ENCODE measurements around the gene RFK. TPM values are rescaled to one million over a fixed set of nuclear protein-coding genes. Genes with fewer than 3 reads are reported as not detected.
"Not testable (repeated sequence)": the region's sequence is repeated elsewhere in the genome, so short reads cannot be mapped to it uniquely, and the experiment has no call there.

RFK gene
- total RNA-seq, 1 experiment from 2014 or later, result 35.0 TPM

GRCh38 chr9:76438841-76439588 lies 44.8 kb upstream of the RFK start:
- H3K27me3 ChIP-seq (ENCODE audit: insufficient read depth, low read length), result no peaks in the 10 kb centered on the region
- H3K9me3 ChIP-seq (ENCODE audit: control insufficient read depth in 1 of 2, insufficient read depth in 1 of 2, low read depth in 1 of 2, low read length in 2 of 2), result no peaks in the 10 kb centered on the region
- H3K79me2 ChIP-seq (ENCODE audit: insufficient read depth, low read length), result no peaks in the 10 kb centered on the region
- H3K4me2 ChIP-seq (ENCODE audit: low read length), result no peak overlapping the region
- no peak overlapping the region for H3K27ac ChIP-seq (ENCODE audit: low read depth, low read length)
- H3K4me3 ChIP-seq (replicated peaks in 1 of 2; ENCODE audit: low read depth in 1 of 2, low read length in 2 of 2), result no peak overlapping the region
- no TSS peak for BruUV-seq (replicated peaks)
- ChIA-PET RAD21 (ENCODE audit: low non-redundant PET in 1 of 2, low total read pairs in 2 of 2, uncharacterized antibody in 2 of 2, unreplicated experiment in 2 of 2) (interaction anchor here in 1 of 2 experiments (0.7 kb wide), 2 partner anchors 38 to 171 kb away, joined by 4 to 7 read pairs; no protein-coding TSS in a partner anchor), CTCF (interaction anchor here (1.3 kb wide), 1 partner anchor 8 kb away, joined by 3 read pairs; no protein-coding TSS in a partner anchor), POLR2A (no interaction called here)
- H3K4me1 ChIP-seq (ENCODE audit: control insufficient read depth in 1 of 2, insufficient read depth in 2 of 2, low read length in 2 of 2), result peaks cover 2 to 10% of the 10 kb centered on the region in 2 experiments; a peak in 3 of 4 replicates
- TF ChIP-seq ELF1 (IDR thresholded peaks at IDR 0.05; ENCODE audit: borderline replicate concordance, low read depth), result no peak
- H3K9ac ChIP-seq (ENCODE audit: low read length), result no peak overlapping the region
- intact Hi-C loops (cut with micrococcal nuclease), result no loop called here
- DNase-seq (ENCODE audit: low read depth, low spot score) (no peak), ATAC-seq (no peak)
- no peaks in the 10 kb centered on the region for H3K36me3 ChIP-seq (ENCODE audit: control insufficient read depth in 1 of 2, insufficient read depth in 2 of 2, low read length in 2 of 2)
- no peaks in the 10 kb centered on the region for H4K20me1 ChIP-seq (ENCODE audit: insufficient read depth)
- H3K9me2 ChIP-seq (ENCODE audit: insufficient read depth), result no peaks in the 10 kb centered on the region
- H2AFZ ChIP-seq (ENCODE audit: low read depth, low read length, poor library complexity, severe bottlenecking), result no peak overlapping the region

GRCh38 chr9:76437017-76437699 lies 42.9 kb upstream of the RFK start:
- POLR2A ChIA-PET; H3K9me3 ChIP-seq (ENCODE audit: control insufficient read depth in 1 of 2, insufficient read depth in 1 of 2, low read depth in 1 of 2, low read length in 2 of 2); H2AFZ ChIP-seq (ENCODE audit: low read depth, low read length, poor library complexity, severe bottlenecking); H3K4me2 ChIP-seq (ENCODE audit: low read length); H3K79me2 ChIP-seq (ENCODE audit: insufficient read depth, low read length); H3K36me3 ChIP-seq (ENCODE audit: control insufficient read depth in 1 of 2, insufficient read depth in 2 of 2, low read length in 2 of 2); BruUV-seq (replicated peaks); H3K9me2 ChIP-seq (ENCODE audit: insufficient read depth); H3K27ac ChIP-seq (ENCODE audit: low read depth, low read length); H3K4me1 ChIP-seq (ENCODE audit: control insufficient read depth in 1 of 2, insufficient read depth in 2 of 2, low read length in 2 of 2); ATAC-seq; intact Hi-C loops (cut with micrococcal nuclease); H4K20me1 ChIP-seq (ENCODE audit: insufficient read depth); CTCF ChIA-PET; H3K9ac ChIP-seq (ENCODE audit: low read length); H3K4me3 ChIP-seq (replicated peaks in 1 of 2; ENCODE audit: low read depth in 1 of 2, low read length in 2 of 2); RAD21 ChIA-PET (ENCODE audit: low non-redundant PET in 1 of 2, low total read pairs in 2 of 2, uncharacterized antibody in 2 of 2, unreplicated experiment in 2 of 2); DNase-seq (ENCODE audit: low read depth, low spot score); H3K27me3 ChIP-seq (ENCODE audit: insufficient read depth, low read length): not testable (repeated sequence)

GRCh38 chr9:76434897-76435296 lies 40.7 kb upstream of the RFK start:
- H3K27ac ChIP-seq (ENCODE audit: low read depth, low read length); H3K36me3 ChIP-seq (ENCODE audit: control insufficient read depth in 1 of 2, insufficient read depth in 2 of 2, low read length in 2 of 2); H3K4me1 ChIP-seq (ENCODE audit: control insufficient read depth in 1 of 2, insufficient read depth in 2 of 2, low read length in 2 of 2); H2AFZ ChIP-seq (ENCODE audit: low read depth, low read length, poor library complexity, severe bottlenecking); ATAC-seq; RAD21 ChIA-PET (ENCODE audit: low non-redundant PET in 1 of 2, low total read pairs in 2 of 2, uncharacterized antibody in 2 of 2, unreplicated experiment in 2 of 2); H3K79me2 ChIP-seq (ENCODE audit: insufficient read depth, low read length); POLR2A ChIA-PET; H3K9me2 ChIP-seq (ENCODE audit: insufficient read depth); intact Hi-C loops (cut with micrococcal nuclease); CTCF ChIA-PET; H3K9ac ChIP-seq (ENCODE audit: low read length); H3K9me3 ChIP-seq (ENCODE audit: control insufficient read depth in 1 of 2, insufficient read depth in 1 of 2, low read depth in 1 of 2, low read length in 2 of 2); DNase-seq (ENCODE audit: low read depth, low spot score); H3K27me3 ChIP-seq (ENCODE audit: insufficient read depth, low read length); H3K4me3 ChIP-seq (replicated peaks in 1 of 2; ENCODE audit: low read depth in 1 of 2, low read length in 2 of 2); H4K20me1 ChIP-seq (ENCODE audit: insufficient read depth); H3K4me2 ChIP-seq (ENCODE audit: low read length); BruUV-seq (replicated peaks): not testable (repeated sequence)

Measured in HCT116 (cell line).